Osteocyte (in vitro differentiated cells): Measurements from ENCODE around the gene EPHB1. TPM values are rescaled to one million over a fixed set of nuclear protein-coding genes. Genes with fewer than 3 reads are reported as not detected.

Experiments used
- DNase-seq: peaks from one replicate; pipeline ENCODE4 v3.0.0; 2021; ENCODE audit warnings: mixed read lengths; ENCODE audit not compliant: unreplicated experiment; ENCODE audit errors: extremely low spot score
- H3K27ac Mint-ChIP-seq: one replicate; pipeline ENCODE4 v1.8.0; 2021; ENCODE audit warnings: mild to moderate bottlenecking, mixed read lengths; ENCODE audit not compliant: unreplicated experiment
- H3K27me3 Mint-ChIP-seq: one replicate; pipeline ENCODE4 v1.8.0; 2021; ENCODE audit warnings: mixed read lengths; ENCODE audit not compliant: unreplicated experiment
- H3K36me3 Mint-ChIP-seq: one replicate; pipeline ENCODE4 v1.8.0; 2021; ENCODE audit warnings: mixed read lengths; ENCODE audit not compliant: unreplicated experiment
- H3K4me1 Mint-ChIP-seq: one replicate; pipeline ENCODE4 v1.8.0; 2021; ENCODE audit warnings: mixed read lengths; ENCODE audit not compliant: unreplicated experiment
- H3K4me3 Mint-ChIP-seq: one replicate; pipeline ENCODE4 v1.8.0; 2021; ENCODE audit warnings: mild to moderate bottlenecking, moderate library complexity, mixed read lengths; ENCODE audit not compliant: unreplicated experiment
- H3K9me3 Mint-ChIP-seq: one replicate; pipeline ENCODE4 v1.8.0; 2021; ENCODE audit warnings: mixed read lengths; ENCODE audit not compliant: unreplicated experiment
- total RNA-seq: library from RNA; stranded (reverse); gene quantifications from 2 replicates; pipeline ENCODE4 v1.2.1, GENCODE V29; 2021
- TF ChIP-seq, protein P1 (sequence below): fragments of 200-600 bp; sonication (generic); IDR thresholded peaks from 2 replicates; pipeline ENCODE4 v1.5.0; 2021; ENCODE audit warnings: antibody characterized with exemption, mild to moderate bottlenecking, moderate library complexity

The EPHB1 gene
- total RNA-seq, 1 donor from 2014 or later: 0.75 TPM

DNA sequence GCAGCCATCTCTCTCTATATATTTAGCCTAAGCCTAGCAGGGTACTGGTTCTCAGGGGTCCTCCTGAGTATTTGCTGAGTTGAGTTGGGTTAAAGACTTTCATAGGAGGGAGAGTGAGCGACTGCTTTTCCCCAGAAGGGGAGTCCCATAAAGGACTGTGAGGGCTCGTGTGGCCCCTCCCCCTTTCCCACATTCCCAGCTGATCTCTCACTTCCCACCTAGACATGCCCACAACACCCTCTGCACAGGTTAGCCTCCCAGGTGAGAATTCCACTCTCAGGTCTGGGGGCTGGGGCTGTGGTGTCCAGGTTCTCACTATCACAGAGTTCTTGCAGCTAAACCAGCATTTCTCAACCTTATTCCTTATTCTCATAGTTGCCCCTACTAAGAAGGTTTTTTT is 15.8 kb downstream of the EPHB1 start:
- no peak for DNase-seq
- Mint-ChIP-seq H3K4me3 (no peak overlapping the region), H3K4me1 (no peaks in the 10 kb centered on the region), H3K27me3 (no peaks in the 10 kb centered on the region), H3K36me3 (no peaks in the 10 kb centered on the region), H3K9me3 (no peaks in the 10 kb centered on the region), H3K27ac (no peak overlapping the region)
- TF ChIP-seq, protein P1, sequence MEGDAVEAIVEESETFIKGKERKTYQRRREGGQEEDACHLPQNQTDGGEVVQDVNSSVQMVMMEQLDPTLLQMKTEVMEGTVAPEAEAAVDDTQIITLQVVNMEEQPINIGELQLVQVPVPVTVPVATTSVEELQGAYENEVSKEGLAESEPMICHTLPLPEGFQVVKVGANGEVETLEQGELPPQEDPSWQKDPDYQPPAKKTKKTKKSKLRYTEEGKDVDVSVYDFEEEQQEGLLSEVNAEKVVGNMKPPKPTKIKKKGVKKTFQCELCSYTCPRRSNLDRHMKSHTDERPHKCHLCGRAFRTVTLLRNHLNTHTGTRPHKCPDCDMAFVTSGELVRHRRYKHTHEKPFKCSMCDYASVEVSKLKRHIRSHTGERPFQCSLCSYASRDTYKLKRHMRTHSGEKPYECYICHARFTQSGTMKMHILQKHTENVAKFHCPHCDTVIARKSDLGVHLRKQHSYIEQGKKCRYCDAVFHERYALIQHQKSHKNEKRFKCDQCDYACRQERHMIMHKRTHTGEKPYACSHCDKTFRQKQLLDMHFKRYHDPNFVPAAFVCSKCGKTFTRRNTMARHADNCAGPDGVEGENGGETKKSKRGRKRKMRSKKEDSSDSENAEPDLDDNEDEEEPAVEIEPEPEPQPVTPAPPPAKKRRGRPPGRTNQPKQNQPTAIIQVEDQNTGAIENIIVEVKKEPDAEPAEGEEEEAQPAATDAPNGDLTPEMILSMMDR: no peak

DNA sequence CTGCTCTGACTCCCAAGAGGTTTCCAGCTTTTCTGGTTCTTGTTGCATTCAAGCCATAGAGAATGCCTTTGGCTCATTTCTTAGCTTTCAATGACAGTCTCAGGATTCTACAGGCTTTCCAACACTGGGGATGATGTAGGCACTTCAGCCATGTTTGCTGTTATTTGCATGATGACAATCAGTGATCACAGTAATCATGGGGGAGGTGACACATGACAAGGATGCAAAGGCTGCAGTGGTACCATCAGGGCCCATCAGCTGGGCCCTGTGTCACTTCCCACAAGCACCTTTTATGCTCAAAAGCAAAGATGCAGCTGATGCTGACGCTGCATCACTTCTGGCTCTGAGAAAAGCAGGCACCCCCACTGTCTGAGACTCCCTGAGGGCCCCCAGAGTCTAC is 18.6 kb downstream of the EPHB1 start:
- no peak for DNase-seq
- Mint-ChIP-seq H3K9me3 (no peaks in the 10 kb centered on the region), H3K4me3 (no peak overlapping the region), H3K36me3 (no peaks in the 10 kb centered on the region), H3K4me1 (no peaks in the 10 kb centered on the region), H3K27me3 (no peaks in the 10 kb centered on the region), H3K27ac (no peak overlapping the region)
- TF ChIP-seq, protein P1: no peak

GRCh38 chr3:134815519-134815918 is 20.5 kb downstream of the EPHB1 start:
- Mint-ChIP-seq H3K27ac (no peak overlapping the region), H3K9me3 (no peaks in the 10 kb centered on the region), H3K4me3 (no peak overlapping the region), H3K4me1 (no peaks in the 10 kb centered on the region), H3K36me3 (no peaks in the 10 kb centered on the region), H3K27me3 (no peaks in the 10 kb centered on the region)
- TF ChIP-seq, protein P1: no peak
- no peak for DNase-seq

DNA sequence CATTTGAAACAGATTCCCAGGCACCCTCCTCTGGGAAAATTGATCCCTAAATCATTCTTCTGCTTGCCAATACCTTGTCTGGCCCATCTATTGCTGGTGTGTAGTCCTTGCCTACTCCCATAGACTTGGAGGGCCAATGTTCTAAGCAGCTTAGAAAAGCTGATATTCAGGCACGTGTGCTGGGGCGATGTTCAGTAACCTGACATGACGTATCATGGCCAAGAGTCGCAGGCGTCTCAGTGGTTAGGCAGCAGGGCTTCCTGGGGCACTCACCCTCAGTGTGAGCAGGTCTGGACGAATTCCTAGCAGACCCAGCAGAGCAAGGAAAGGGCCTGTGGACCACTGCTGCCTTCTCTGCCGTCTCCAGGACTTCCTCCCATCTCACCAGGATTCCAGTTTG is 21.6 kb downstream of the EPHB1 start:
- TF ChIP-seq, protein P1: no peak
- H3K4me1 Mint-ChIP-seq: no peaks in the 10 kb centered on the region
- DNase-seq: no peak
- H3K27ac Mint-ChIP-seq: no peak overlapping the region
- H3K36me3 Mint-ChIP-seq: no peaks in the 10 kb centered on the region
- no peak overlapping the region for H3K4me3 Mint-ChIP-seq
- no peaks in the 10 kb centered on the region for H3K9me3 Mint-ChIP-seq
- no peaks in the 10 kb centered on the region for H3K27me3 Mint-ChIP-seq

- no peaks in the 10 kb centered on the region for H3K27me3 Mint-ChIP-seq
- H3K9me3 Mint-ChIP-seq: no peaks in the 10 kb centered on the region
Observed at GRCh38 chr3:134817297-134817696, 22.2 kb downstream of the EPHB1 start.

More at GRCh38 chr3:134817297-134817696, 22.2 kb downstream of the EPHB1 start:
- H3K36me3 Mint-ChIP-seq: no peaks in the 10 kb centered on the region
- H3K27ac Mint-ChIP-seq: no peak overlapping the region
- no peaks in the 10 kb centered on the region for H3K4me1 Mint-ChIP-seq
- no peak for DNase-seq
- H3K4me3 Mint-ChIP-seq: no peak overlapping the region
- TF ChIP-seq, protein P1: no peak
